ENCODE measurements around the gene NR2F1-AS1.
A peak's percentile ranks its signal among the peaks of the same experiment; 100 is the strongest.

The NR2F1-AS1 gene

DNA sequence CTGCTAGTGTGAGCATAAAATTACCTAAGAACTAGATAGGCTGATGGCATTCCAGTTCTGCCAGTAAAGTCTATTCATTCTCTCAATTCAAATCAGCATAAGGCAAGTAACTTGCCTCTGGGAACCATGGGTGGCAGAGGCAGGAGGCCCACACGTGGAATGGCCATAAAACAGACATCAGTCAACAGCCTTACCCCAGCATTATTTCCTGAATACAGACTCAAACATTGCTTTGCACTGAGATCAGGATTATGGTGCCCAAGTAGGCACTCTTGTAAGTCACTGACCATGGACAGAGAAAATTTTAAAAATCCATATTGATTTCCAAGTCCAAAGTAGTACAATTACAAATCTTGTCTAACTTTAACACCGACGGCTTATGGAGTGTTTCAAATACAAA is 157.7 kb downstream of the NR2F1-AS1 start:
- H2AK5ac ChIP-seq (ENCODE audit: low read depth, low read length) = no peak overlapping the region
- H2BK15ac ChIP-seq (ENCODE audit: low read length) = no peak overlapping the region
- no peak for DNase-seq (ENCODE audit: low spot score)
- H3K36me3 ChIP-seq (replicated peaks in 1 of 2; ENCODE audit: control insufficient read depth in 2 of 2, insufficient read depth in 2 of 2, low read length in 2 of 2) = no peaks in the 10 kb centered on the region
- no peak overlapping the region for H2AFZ ChIP-seq (ENCODE audit: low read length)
- H3K4me1 ChIP-seq (ENCODE audit: control insufficient read depth in 2 of 2, insufficient read depth in 1 of 2, low read depth in 1 of 2, low read length in 2 of 2) = peaks cover 23 to 46% of the 10 kb centered on the region in 2 donors
- H3K14ac ChIP-seq (ENCODE audit: low read length) = no peak overlapping the region
- H3K27ac ChIP-seq (replicated peaks; ENCODE audit: low read length) = no peak overlapping the region
- H4K91ac ChIP-seq (ENCODE audit: low read depth, low read length, poor library complexity) = no peak overlapping the region
- no peak overlapping the region for H3K23ac ChIP-seq (ENCODE audit: low read depth, low read length, poor library complexity)
- H3K4me3 ChIP-seq (ENCODE audit: low read length in 2 of 2) = no peak overlapping the region
- no CpG with 5 or more reads among the region's 3 CpGs for WGBS, 2 donors (ENCODE audit: extremely low coverage in 2 of 2, insufficient read length in 2 of 2, insufficient replicate concordance in 1 of 2)
- no peak overlapping the region for H3K9ac ChIP-seq (ENCODE audit: low read depth, low read length, poor library complexity)
- no peaks in the 10 kb centered on the region for H3K79me1 ChIP-seq (ENCODE audit: low read depth, low read length)
- no peak overlapping the region for H3K18ac ChIP-seq (ENCODE audit: low read length)
- H3K4ac ChIP-seq (ENCODE audit: low read length) = no peak overlapping the region
- H2BK12ac ChIP-seq (ENCODE audit: low read length) = no peak overlapping the region
- H3K27me3 ChIP-seq (ENCODE audit: control insufficient read depth in 3 of 3, insufficient read depth in 3 of 3, low read depth in 1 of 3, low read length in 3 of 3) = no peaks in the 10 kb centered on the region
- H2BK5ac ChIP-seq (ENCODE audit: low read length) = no peak overlapping the region
- H3K4me2 ChIP-seq (ENCODE audit: insufficient read depth, low read length, poor library complexity, severe bottlenecking) = no peak overlapping the region
- H3K9me3 ChIP-seq (replicated peaks in 1 of 2; ENCODE audit: control insufficient read depth in 2 of 2, insufficient read depth in 1 of 2, low read depth in 1 of 2, low read length in 2 of 2) = no peaks in the 10 kb centered on the region
- no peak overlapping the region for H2BK120ac ChIP-seq (ENCODE audit: low read depth, low read length)
- H4K8ac ChIP-seq (ENCODE audit: low read depth, low read length) = no peak overlapping the region

DNA sequence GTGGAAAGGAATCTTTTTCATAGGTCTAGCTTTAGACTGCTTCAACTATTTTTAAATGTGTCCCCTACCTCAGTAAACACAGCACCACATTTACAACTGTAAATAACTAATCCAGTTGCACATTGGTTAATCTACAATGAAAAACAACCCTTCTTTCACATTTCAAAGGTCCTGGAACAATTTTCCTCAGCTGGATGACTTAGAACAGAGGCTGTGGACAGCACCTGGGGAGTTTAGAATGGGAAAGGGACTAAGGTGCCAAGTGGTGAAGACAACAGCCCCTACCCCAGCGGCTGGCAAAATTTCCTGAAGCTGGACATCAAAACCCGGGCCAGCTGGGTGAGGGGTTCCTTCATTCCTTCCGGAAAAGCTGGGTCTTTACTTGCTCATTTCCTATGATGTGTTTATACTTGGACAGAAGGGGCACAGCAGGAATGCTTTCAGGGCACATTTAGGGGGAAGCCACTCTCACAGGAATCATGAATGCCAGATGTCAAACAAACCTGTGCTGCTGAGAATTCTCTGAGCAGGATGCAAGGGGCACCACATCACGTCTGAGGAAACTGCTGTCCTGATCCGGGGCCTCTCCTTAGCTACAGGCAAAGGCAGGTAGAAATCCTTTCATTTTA is 158.3 kb downstream of the NR2F1-AS1 start:
- no peak overlapping the region for H3K14ac ChIP-seq (ENCODE audit: low read length)
- H3K27ac ChIP-seq (replicated peaks; ENCODE audit: low read length) = peak overlapping the region; percentile 60
- no peak overlapping the region for H2BK120ac ChIP-seq (ENCODE audit: low read depth, low read length)
- no peak overlapping the region for H3K4me3 ChIP-seq (ENCODE audit: low read length in 2 of 2)
- no peak overlapping the region for H2AK5ac ChIP-seq (ENCODE audit: low read depth, low read length)
- H2AFZ ChIP-seq (ENCODE audit: low read length) = peak overlapping the region; percentile 42
- no peaks in the 10 kb centered on the region for H3K9me3 ChIP-seq (replicated peaks in 1 of 2; ENCODE audit: control insufficient read depth in 2 of 2, insufficient read depth in 1 of 2, low read depth in 1 of 2, low read length in 2 of 2)
- no peak overlapping the region for H3K9ac ChIP-seq (ENCODE audit: low read depth, low read length, poor library complexity)
- no peak overlapping the region for H3K4me2 ChIP-seq (ENCODE audit: insufficient read depth, low read length, poor library complexity, severe bottlenecking)
- H3K27me3 ChIP-seq (ENCODE audit: control insufficient read depth in 3 of 3, insufficient read depth in 3 of 3, low read depth in 1 of 3, low read length in 3 of 3) = no peaks in the 10 kb centered on the region
- WGBS, 2 donors (ENCODE audit: extremely low coverage in 2 of 2, insufficient read length in 2 of 2, insufficient replicate concordance in 1 of 2) = no CpG with 5 or more reads among the region's 5 CpGs
- H2BK5ac ChIP-seq (ENCODE audit: low read length) = no peak overlapping the region
- H3K4ac ChIP-seq (ENCODE audit: low read length) = no peak overlapping the region
- no peak overlapping the region for H4K8ac ChIP-seq (ENCODE audit: low read depth, low read length)
- H3K23ac ChIP-seq (ENCODE audit: low read depth, low read length, poor library complexity) = no peak overlapping the region
- H3K36me3 ChIP-seq (replicated peaks in 1 of 2; ENCODE audit: control insufficient read depth in 2 of 2, insufficient read depth in 2 of 2, low read length in 2 of 2) = no peaks in the 10 kb centered on the region
- no peak overlapping the region for H2BK12ac ChIP-seq (ENCODE audit: low read length)
- H2BK15ac ChIP-seq (ENCODE audit: low read length) = no peak overlapping the region
- no peak overlapping the region for H3K18ac ChIP-seq (ENCODE audit: low read length)
- H3K4me1 ChIP-seq (ENCODE audit: control insufficient read depth in 2 of 2, insufficient read depth in 1 of 2, low read depth in 1 of 2, low read length in 2 of 2) = peaks cover 23 to 48% of the 10 kb centered on the region in 2 donors
- H4K91ac ChIP-seq (ENCODE audit: low read depth, low read length, poor library complexity) = no peak overlapping the region
- no peak for DNase-seq (ENCODE audit: low spot score)
- no peaks in the 10 kb centered on the region for H3K79me1 ChIP-seq (ENCODE audit: low read depth, low read length)

DNA sequence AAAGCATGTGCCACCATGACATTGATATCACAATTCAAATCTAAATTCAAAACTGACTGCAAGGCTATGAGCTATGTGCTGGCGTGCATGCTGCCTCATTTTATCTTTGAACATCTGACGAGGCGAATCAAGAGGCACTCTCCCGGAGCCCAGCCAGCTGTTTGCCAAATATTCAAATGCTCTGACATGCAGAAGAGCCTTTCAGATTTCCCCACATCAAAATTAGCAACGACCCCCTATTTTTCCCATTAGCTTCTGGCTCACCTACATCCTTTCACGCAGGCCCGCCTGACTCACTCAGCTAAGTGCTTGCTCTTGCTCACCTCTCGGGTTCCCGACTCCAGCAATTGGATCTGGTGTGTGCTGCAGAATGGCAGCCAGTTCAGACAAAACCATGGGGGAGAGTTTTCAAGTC is 159.0 kb downstream of the NR2F1-AS1 start:
- peak overlapping the region; percentile 34 for H3K27ac ChIP-seq (replicated peaks; ENCODE audit: low read length)

DNA sequence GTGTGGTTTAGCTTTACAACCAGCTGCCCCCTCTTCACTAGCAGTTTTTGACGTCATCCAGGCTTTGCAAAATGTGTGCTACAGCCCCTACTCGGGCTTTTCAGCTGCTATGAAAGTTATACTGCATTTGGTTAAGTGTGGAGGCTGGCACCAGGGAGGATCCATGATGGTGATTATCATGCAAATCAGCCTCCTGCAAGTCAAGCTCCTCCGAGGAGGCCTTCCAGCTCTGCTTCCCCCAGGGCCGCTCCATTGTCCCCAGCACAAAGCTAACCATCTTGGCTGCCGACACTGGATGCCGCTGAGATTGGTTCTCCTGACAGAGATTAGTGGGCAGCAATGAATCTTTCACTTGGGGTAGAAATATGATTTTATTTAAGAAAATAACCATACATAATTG is 159.6 kb downstream of the NR2F1-AS1 start:
- Histone ChIP-seq H3K9ac (ENCODE audit: low read depth, low read length, poor library complexity) (no peak overlapping the region), H3K14ac (ENCODE audit: low read length) (no peak overlapping the region), H3K23ac (ENCODE audit: low read depth, low read length, poor library complexity) (no peak overlapping the region), H2BK15ac (ENCODE audit: low read length) (no peak overlapping the region), H4K91ac (ENCODE audit: low read depth, low read length, poor library complexity) (no peak overlapping the region), H4K8ac (ENCODE audit: low read depth, low read length) (no peak overlapping the region), H3K27me3 (ENCODE audit: control insufficient read depth in 3 of 3, insufficient read depth in 3 of 3, low read depth in 1 of 3, low read length in 3 of 3) (no peaks in the 10 kb centered on the region), H2BK120ac (ENCODE audit: low read depth, low read length) (no peak overlapping the region), H2BK12ac (ENCODE audit: low read length) (no peak overlapping the region), H3K27ac (replicated peaks; ENCODE audit: low read length) (peak overlapping the region; percentile 79), H3K4ac (ENCODE audit: low read length) (no peak overlapping the region), H3K79me1 (ENCODE audit: low read depth, low read length) (no peaks in the 10 kb centered on the region), H3K4me2 (ENCODE audit: insufficient read depth, low read length, poor library complexity, severe bottlenecking) (no peak overlapping the region), H3K18ac (ENCODE audit: low read length) (peak overlapping the region; percentile 67), H2AFZ (ENCODE audit: low read length) (peak overlapping the region; percentile 46), H3K9me3 (replicated peaks in 1 of 2; ENCODE audit: control insufficient read depth in 2 of 2, insufficient read depth in 1 of 2, low read depth in 1 of 2, low read length in 2 of 2) (no peaks in the 10 kb centered on the region), H3K4me1 (ENCODE audit: control insufficient read depth in 2 of 2, insufficient read depth in 1 of 2, low read depth in 1 of 2, low read length in 2 of 2) (peaks cover 25 to 52% of the 10 kb centered on the region in 2 donors), H2BK5ac (ENCODE audit: low read length) (no peak overlapping the region), H2AK5ac (ENCODE audit: low read depth, low read length) (no peak overlapping the region), H3K4me3 (ENCODE audit: low read length in 2 of 2) (peak overlapping the region in 1 of 2 donors; percentile 42), H3K36me3 (replicated peaks in 1 of 2; ENCODE audit: control insufficient read depth in 2 of 2, insufficient read depth in 2 of 2, low read length in 2 of 2) (no peaks in the 10 kb centered on the region)
- no CpG with 5 or more reads among the region's 6 CpGs for WGBS, 2 donors (ENCODE audit: extremely low coverage in 2 of 2, insufficient read length in 2 of 2, insufficient replicate concordance in 1 of 2)
- peak; percentile 69 for DNase-seq (ENCODE audit: low spot score)

More for the DNA sequence above, 159.0 kb downstream of the NR2F1-AS1 start:
- Histone ChIP-seq H4K91ac (ENCODE audit: low read depth, low read length, poor library complexity) (no peak overlapping the region), H2BK15ac (ENCODE audit: low read length) (no peak overlapping the region), H3K4me1 (ENCODE audit: control insufficient read depth in 2 of 2, insufficient read depth in 1 of 2, low read depth in 1 of 2, low read length in 2 of 2) (peaks cover 25 to 50% of the 10 kb centered on the region in 2 donors), H3K9me3 (replicated peaks in 1 of 2; ENCODE audit: control insufficient read depth in 2 of 2, insufficient read depth in 1 of 2, low read depth in 1 of 2, low read length in 2 of 2) (no peaks in the 10 kb centered on the region), H3K27me3 (ENCODE audit: control insufficient read depth in 3 of 3, insufficient read depth in 3 of 3, low read depth in 1 of 3, low read length in 3 of 3) (no peaks in the 10 kb centered on the region), H4K8ac (ENCODE audit: low read depth, low read length) (no peak overlapping the region), H2AFZ (ENCODE audit: low read length) (peak overlapping the region; percentile 46), H3K14ac (ENCODE audit: low read length) (no peak overlapping the region), H3K23ac (ENCODE audit: low read depth, low read length, poor library complexity) (no peak overlapping the region), H2AK5ac (ENCODE audit: low read depth, low read length) (no peak overlapping the region), H3K18ac (ENCODE audit: low read length) (no peak overlapping the region), H3K79me1 (ENCODE audit: low read depth, low read length) (no peaks in the 10 kb centered on the region), H3K9ac (ENCODE audit: low read depth, low read length, poor library complexity) (no peak overlapping the region), H3K36me3 (replicated peaks in 1 of 2; ENCODE audit: control insufficient read depth in 2 of 2, insufficient read depth in 2 of 2, low read length in 2 of 2) (no peaks in the 10 kb centered on the region), H3K4ac (ENCODE audit: low read length) (no peak overlapping the region), H2BK120ac (ENCODE audit: low read depth, low read length) (no peak overlapping the region), H2BK12ac (ENCODE audit: low read length) (no peak overlapping the region), H3K4me2 (ENCODE audit: insufficient read depth, low read length, poor library complexity, severe bottlenecking) (peak overlapping the region; percentile 35), H3K4me3 (ENCODE audit: low read length in 2 of 2) (peak overlapping the region in 1 of 2 donors; percentile 42), H2BK5ac (ENCODE audit: low read length) (no peak overlapping the region)
- DNase-seq (ENCODE audit: low spot score) = no peak
- WGBS, 2 donors (ENCODE audit: extremely low coverage in 2 of 2, insufficient read length in 2 of 2, insufficient replicate concordance in 1 of 2) = no CpG with 5 or more reads among the region's 9 CpGs
